Vagina (tissue), 2 donors: Measurements from ENCODE around the gene TMC3. TPM values are rescaled to one million over a fixed set of nuclear protein-coding genes. Genes with fewer than 3 reads are reported as not detected.
A peak's percentile ranks its signal among the peaks of the same experiment; 100 is the strongest.

ENCODE experiments used
- DNase-seq, 2 donors: peaks; one replicate each; pipeline ENCODE4 v3.0.0-alpha.2; 2017; ENCODE audit errors: extremely low spot score in 2 of 2
- H3K27ac ChIP-seq: fragments of 200-600 bp; sonication (generic); one replicate; pipeline ENCODE4 v1.5.1; 2019
- H3K27me3 ChIP-seq: fragments of 200-600 bp; sonication (generic); one replicate; pipeline ENCODE4 v1.5.1; 2019
- H3K36me3 ChIP-seq, 2 donors: fragments of 200-600 bp; sonication (generic); one replicate each; pipeline ENCODE4 v1.5.1; 2017 to 2019
- H3K4me1 ChIP-seq: fragments of 200-600 bp; sonication (generic); one replicate; pipeline ENCODE4 v1.5.1; 2019
- H3K4me3 ChIP-seq, 2 donors: fragments of 200-600 bp; sonication (generic); 1 replicate in 1 of 2; 2 replicates in 1 of 2; pipeline ENCODE4 v1.5.1; 2016 to 2019
- H3K9me3 ChIP-seq: fragments of 200-600 bp; sonication (generic); one replicate; pipeline ENCODE4 v1.5.1; 2019
- CTCF ChIP-seq, 3 experiments: fragments of 450-650 bp in 2 of 3; fragments of 200-600 bp in 1 of 3; sonication (generic) in 1 of 3; IDR thresholded peaks; one replicate each; pipeline ENCODE4 v1.5.1; 2017 to 2019; ENCODE audit warnings: antibody characterized with exemption in 3 of 3, mild to moderate bottlenecking in 2 of 3, moderate library complexity in 2 of 3
- POLR2A ChIP-seq, 2 donors: fragments of 450-650 bp; IDR thresholded peaks; one replicate each; pipeline ENCODE4 v1.6.1; 2017; ENCODE audit warnings: antibody characterized with exemption in 2 of 2, mild to moderate bottlenecking in 2 of 2, moderate library complexity in 2 of 2
- POLR2AphosphoS5 ChIP-seq, 2 donors: sonication (generic); formaldehyde crosslinking; IDR thresholded peaks; one replicate each; pipeline ENCODE4 v1.9.0; 2017; ENCODE audit warnings: antibody characterized with exemption in 2 of 2, mild to moderate bottlenecking in 2 of 2, low read depth in 1 of 2; ENCODE audit not compliant: insufficient read depth in 1 of 2
- intact Hi-C: fragments of 100-400 bp; cut with DNase I; formaldehyde crosslinking; loops from one replicate; pipeline ENCODE4 v1.15.1; 2023
- total RNA-seq: library from RNA; depleted of rRNA; stranded (reverse); fragments of >200 nt; gene quantifications from one replicate; pipeline ENCODE4 v1.2.3, GENCODE V29; 2016

TMC3 gene
- total RNA-seq, 1 donor from 2014 or later, result 2.7 TPM

- intact Hi-C loops, result no loop called here
- no peaks in the 10 kb centered on the region for H3K27me3 ChIP-seq
These were observed 11.1 kb upstream of the TMC3 start for GRCh38 chr15:81384891-81385720.

GRCh38 chr15:81381720-81382119 is 7.7 kb upstream of the TMC3 start:
- H3K36me3 ChIP-seq, result no peaks in the 10 kb centered on the region
- no peaks in the 10 kb centered on the region for H3K27me3 ChIP-seq
- H3K27ac ChIP-seq, result no peak overlapping the region
- H3K9me3 ChIP-seq, result no peaks in the 10 kb centered on the region
- intact Hi-C loops, result no loop called here
- H3K4me3 ChIP-seq, result no peak overlapping the region
- no peak for TF ChIP-seq POLR2A (IDR thresholded peaks at IDR 0.05)
- TF ChIP-seq POLR2AphosphoS5 (IDR thresholded peaks at IDR 0.05; ENCODE audit: insufficient read depth in 1 of 2, low read depth in 1 of 2), result no peak
- no peak for TF ChIP-seq CTCF (IDR thresholded peaks at IDR 0.05)
- DNase-seq, result no peak
- H3K4me1 ChIP-seq, result peaks cover 14% of the 10 kb centered on the region

More at GRCh38 chr15:81384891-81385720, 11.1 kb upstream of the TMC3 start:
- no peak for TF ChIP-seq POLR2A (IDR thresholded peaks at IDR 0.05)
- TF ChIP-seq POLR2AphosphoS5 (IDR thresholded peaks at IDR 0.05; ENCODE audit: insufficient read depth in 1 of 2, low read depth in 1 of 2), result no peak
- Histone ChIP-seq H3K4me3 (no peak overlapping the region), H3K9me3 (no peaks in the 10 kb centered on the region), H3K36me3 (no peaks in the 10 kb centered on the region), H3K27ac (no peak overlapping the region), H3K4me1 (peaks cover 14% of the 10 kb centered on the region)
- DNase-seq, result no peak

- Histone ChIP-seq H3K27me3 (no peaks in the 10 kb centered on the region), H3K9me3 (no peaks in the 10 kb centered on the region), H3K36me3 (no peaks in the 10 kb centered on the region), H3K4me1 (peaks cover 14% of the 10 kb centered on the region), H3K27ac (peak overlapping the region; percentile 46), H3K4me3 (no peak overlapping the region)
- TF ChIP-seq POLR2A (IDR thresholded peaks at IDR 0.05), result no peak
- TF ChIP-seq POLR2AphosphoS5 (IDR thresholded peaks at IDR 0.05; ENCODE audit: insufficient read depth in 1 of 2, low read depth in 1 of 2), result no peak
- TF ChIP-seq CTCF (IDR thresholded peaks at IDR 0.05), result no peak
- no peak for DNase-seq
- intact Hi-C loops, result no loop called here
These were observed 6.7 kb upstream of the TMC3 start for GRCh38 chr15:81380668-81381067.

GRCh38 chr15:81380203-81380602 is 6.2 kb upstream of the TMC3 start:
- Histone ChIP-seq H3K9me3 (no peaks in the 10 kb centered on the region), H3K27me3 (no peaks in the 10 kb centered on the region), H3K4me3 (no peak overlapping the region), H3K27ac (peak overlapping the region; percentile 46), H3K4me1 (peaks cover 14% of the 10 kb centered on the region), H3K36me3 (no peaks in the 10 kb centered on the region)
- no peak for DNase-seq
- TF ChIP-seq POLR2AphosphoS5 (IDR thresholded peaks at IDR 0.05; ENCODE audit: insufficient read depth in 1 of 2, low read depth in 1 of 2) (no peak), POLR2A (IDR thresholded peaks at IDR 0.05) (no peak), CTCF (IDR thresholded peaks at IDR 0.05) (no peak)
- intact Hi-C loops, result no loop called here

GRCh38 chr15:81379269-81379668 is 5.3 kb upstream of the TMC3 start:
- no peaks in the 10 kb centered on the region for H3K9me3 ChIP-seq
- TF ChIP-seq POLR2A (IDR thresholded peaks at IDR 0.05), result no peak
- TF ChIP-seq POLR2AphosphoS5 (IDR thresholded peaks at IDR 0.05; ENCODE audit: insufficient read depth in 1 of 2, low read depth in 1 of 2), result no peak
- no peak for TF ChIP-seq CTCF (IDR thresholded peaks at IDR 0.05)
- no peak for DNase-seq
- H3K27me3 ChIP-seq, result no peaks in the 10 kb centered on the region
- peak overlapping the region; percentile 46 for H3K27ac ChIP-seq
- H3K4me3 ChIP-seq, result no peak overlapping the region
- no peaks in the 10 kb centered on the region for H3K36me3 ChIP-seq
- peaks cover 14% of the 10 kb centered on the region for H3K4me1 ChIP-seq
- intact Hi-C loops, result no loop called here
